Skin epidermis (tissue), 12 donors: ENCODE results near the gene IGSF23.

Experiments used
- H3K27ac ChIP-seq, 21 experiments: fragments of 200-600 bp; sonication (generic) in 11 of 21; one replicate each; pipeline ENCODE4 v1.5.0; 2020; ENCODE audit warnings: mild to moderate bottlenecking in 3 of 21, inconsistent platforms in 2 of 21, moderate library complexity in 2 of 21
- H3K4me3 ChIP-seq, 7 experiments: fragments of 200-600 bp; sonication (generic) in 2 of 7; one replicate each; pipeline ENCODE4 v1.5.0; 2020; ENCODE audit warnings: inconsistent platforms in 2 of 7, mild to moderate bottlenecking in 2 of 7, moderate library complexity in 1 of 7

IGSF23 gene, protein sequence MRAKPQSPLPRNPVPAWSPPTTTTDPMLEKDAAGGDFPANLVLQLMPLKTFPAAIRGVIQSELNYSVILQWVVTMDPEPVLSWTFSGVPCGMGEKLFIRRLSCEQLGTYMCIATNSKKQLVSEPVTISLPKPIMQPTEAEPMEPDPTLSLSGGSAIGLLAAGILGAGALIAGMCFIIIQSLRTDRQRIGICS

DNA sequence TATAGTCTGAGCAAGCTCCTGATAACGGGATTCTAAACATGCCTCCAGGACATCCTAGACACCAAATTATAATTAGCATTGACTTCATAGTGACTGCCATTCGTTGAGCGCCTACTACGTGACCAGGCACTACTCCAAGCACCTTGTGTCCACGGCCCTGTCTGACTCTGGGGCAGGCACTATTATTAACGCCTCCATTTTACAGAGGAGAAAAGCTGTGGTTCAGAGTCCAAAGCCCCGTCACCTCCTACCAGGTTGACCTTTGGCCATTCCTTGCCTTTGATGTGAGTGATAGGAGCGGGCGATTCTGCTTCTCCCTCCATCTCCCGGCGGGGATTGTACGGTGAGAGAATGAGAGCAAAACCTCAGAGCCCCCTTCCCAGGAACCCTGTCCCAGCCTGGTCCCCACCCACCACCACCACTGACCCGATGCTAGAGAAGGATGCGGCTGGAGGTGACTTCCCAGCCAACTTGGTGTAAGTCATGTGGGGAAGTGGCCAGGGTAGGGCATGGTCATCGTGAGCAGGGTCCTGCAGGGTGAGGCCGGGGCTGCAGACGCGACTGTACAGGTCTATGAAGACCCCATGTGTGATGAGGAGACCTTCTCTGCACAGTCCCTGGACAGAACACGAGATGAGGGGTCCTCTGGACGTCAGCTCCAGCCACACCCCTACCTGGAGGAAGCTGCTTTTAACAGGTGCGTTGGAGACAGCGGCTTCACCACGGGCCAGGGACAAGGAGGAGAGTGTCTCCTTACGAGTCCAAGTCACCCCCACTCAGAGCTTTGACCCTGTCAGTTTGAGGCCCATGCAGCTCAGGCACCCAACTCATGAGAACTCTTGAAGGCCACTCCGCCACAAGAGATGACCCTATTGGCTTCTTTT lies at the start of gene IGSF23:
TSS of gene IGSF23 (plus strand) at position 269 of the 884 bp plus-strand sequence. CDS start at position 352, 83 bp downstream.
- Histone ChIP-seq H3K4me3 (no peak within 1 kb of the TSS), H3K27ac (no peak within 1 kb of the TSS)

DNA sequence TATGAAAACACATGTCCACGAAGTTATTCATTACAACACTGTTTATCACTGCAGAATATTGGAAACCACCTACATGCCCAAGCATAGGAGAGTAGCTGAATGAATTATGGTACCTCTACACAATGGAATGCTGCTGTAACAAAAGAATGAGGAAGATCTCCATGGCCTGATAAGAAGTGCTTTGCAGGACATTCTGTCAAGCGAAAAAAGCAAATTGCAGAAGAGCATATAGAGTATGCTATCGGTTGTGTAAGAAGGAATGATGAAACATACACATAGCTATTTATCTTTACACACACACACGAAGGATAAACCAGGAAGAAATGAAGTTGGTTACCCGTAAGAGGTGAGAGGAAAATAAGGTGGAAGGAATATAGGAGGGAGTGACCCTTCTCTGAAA lies 46.4 kb upstream of the IGSF23 start:
- Histone ChIP-seq H3K4me3 (no peak overlapping the region), H3K27ac (no peak overlapping the region)

DNA sequence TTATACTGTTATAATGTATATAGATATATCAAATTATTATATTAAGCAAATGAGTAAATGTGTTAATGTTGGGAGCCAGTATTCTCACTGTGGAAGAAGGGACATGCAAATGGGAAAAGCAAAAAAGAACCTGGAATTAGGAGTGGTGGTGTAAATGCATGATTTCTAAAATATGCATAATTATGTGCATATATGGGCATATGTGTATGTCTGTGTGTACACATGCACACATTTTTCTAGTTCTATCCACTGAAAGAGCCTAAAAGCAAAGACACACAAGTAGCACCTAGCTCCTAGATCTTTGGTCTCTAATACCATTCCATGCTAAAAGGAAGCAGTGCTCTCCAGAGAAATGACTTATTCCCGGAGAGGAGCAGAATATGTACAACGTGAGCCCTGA lies 45.6 kb upstream of the IGSF23 start:
- Histone ChIP-seq H3K27ac (no peak overlapping the region), H3K4me3 (no peak overlapping the region)

DNA sequence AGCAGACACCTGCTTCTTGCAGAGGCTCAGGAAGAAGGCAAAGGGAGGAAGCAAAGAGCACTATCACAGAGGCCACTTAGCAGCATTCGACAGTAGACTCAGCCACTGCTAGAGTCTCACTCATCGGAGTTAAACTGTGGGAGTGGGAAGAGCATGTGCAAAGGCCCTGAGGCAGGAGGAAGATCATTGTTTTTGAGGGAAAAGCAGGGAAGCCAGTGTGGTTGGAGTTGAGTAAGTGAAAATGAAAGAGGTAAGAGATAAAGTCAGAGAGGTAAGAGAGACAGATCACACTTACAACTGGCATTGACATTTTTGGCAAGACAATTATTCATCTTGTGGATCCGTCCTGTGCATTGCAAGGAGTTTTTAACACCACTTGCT lies 42.8 kb upstream of the IGSF23 start:
- Histone ChIP-seq H3K4me3 (no peak overlapping the region), H3K27ac (no peak overlapping the region)

DNA sequence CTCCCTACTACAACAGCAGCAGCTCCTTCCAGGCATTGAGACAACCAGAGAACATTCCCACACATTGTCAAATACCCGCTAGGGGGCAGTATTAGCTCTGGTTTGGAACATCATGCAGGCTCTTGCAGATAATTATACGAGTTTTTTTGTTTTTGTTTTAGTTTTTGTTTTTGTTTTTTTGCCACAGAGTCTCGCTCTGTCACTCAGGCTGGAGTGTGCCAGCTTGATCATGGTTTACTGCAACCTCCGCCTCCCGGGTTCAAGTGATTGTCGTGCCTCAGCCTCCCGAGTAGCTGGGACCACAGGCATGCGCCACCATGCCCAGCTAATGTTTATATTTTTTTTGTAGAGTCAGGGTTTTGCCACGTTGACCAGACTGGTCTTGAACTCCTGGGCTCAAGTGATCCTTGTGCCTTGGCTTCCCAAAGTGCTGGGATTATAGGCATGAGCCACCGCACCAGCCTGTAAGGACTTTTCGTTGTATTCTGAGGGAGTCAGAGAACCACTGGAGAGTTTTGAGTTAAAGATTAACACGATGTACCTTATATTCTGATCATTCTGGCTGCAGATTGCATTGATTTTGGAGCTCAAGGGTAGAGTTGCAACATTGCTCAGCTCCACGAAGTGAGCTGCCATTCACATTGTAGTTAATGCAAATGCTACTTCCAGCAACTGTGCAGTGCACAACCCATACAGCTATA lies 42.2 kb upstream of the IGSF23 start:
- Histone ChIP-seq H3K4me3 (no peak overlapping the region), H3K27ac (no peak overlapping the region)

DNA sequence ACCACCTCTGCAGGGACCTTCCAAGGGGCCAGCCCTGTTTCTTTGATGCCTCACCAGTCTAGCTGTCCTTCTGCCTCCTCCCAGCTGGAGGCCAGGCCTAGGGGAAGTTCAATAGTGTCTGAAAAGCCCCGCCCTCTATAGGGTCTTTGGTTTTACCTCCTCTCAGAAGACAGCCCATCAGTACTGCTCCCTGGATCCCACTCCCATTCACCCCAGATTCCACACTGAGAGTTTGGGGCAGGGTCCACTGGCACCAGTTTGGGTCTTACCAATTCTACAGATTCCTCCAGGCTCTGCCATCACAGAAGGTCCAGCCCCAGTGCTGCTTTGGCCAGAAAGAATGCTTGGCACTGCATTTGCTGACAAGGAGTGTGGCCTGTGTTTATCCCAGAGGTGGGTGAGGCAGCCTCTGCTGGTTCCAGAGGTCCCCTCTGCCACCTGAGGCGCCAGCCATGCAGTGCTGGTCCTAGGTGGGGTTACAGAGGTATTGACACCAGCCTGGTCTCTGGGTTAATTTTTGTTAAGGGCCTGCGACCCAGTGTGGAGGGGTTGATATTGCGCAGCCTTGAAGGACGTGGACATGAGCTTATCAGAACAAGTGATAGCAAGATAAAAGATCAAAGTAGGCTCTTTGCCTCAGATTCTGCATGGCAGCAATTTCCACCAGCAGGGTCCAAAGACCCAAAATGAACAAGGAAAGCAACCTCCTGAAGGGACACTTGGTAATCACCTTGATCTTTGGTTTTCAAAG lies 41.4 kb upstream of the IGSF23 start:
- H3K27ac ChIP-seq, result no peak overlapping the region
- H3K4me3 ChIP-seq, result no peak overlapping the region

DNA sequence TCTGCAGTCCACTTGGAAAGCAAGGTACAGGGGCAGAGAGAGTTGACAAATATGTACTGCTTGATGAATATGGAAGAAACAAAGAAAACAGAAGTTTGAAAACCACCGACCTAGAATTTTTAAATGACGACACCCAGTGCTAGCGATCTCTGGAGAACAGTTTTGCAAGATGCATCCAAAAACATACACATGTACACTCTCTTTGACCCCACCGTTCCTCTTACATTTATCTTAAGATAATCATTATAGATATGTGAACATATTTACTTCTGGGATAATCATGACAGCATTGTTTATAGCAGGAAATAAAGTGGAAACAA lies 40.8 kb upstream of the IGSF23 start:
- Histone ChIP-seq H3K27ac (no peak overlapping the region), H3K4me3 (no peak overlapping the region)

DNA sequence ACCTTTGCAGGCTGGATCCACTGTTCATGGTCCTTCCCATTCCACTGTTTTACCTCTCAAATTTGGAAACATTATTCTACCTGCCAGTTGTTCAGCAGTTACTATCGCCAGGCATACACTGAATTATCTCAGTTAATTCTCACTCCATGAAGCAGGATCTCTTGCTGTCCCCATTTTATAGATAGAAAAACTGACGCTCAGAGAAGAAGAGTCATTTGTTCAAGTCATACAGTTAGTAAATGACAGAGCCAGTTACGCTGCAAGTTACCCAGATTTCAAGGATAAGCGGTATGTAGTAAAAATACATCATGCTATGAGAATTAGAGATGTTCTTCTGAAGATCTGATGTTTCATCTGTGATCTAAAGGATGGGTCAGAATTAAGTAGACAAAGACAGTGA lies 40.2 kb upstream of the IGSF23 start:
- no peak overlapping the region for H3K4me3 ChIP-seq
- H3K27ac ChIP-seq, result no peak overlapping the region

DNA sequence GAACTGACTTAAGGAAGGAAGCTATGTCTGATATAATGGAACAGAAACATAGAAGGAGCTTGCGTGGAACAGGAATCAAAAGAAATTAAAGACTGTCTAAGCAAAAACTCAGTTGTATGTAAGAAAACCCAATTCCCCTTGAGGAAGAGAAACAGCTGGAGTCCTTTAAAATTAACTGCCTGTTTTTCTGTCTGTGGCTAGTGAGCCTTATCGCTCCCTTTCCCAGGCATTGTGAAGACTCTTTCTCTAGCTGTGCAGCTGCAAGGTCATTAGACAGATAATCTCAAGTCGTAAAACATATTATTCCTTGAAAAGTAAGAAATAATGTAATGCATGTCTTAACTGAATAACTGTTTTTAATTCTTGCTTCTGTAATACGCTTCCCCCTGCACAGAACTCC lies 39.7 kb upstream of the IGSF23 start:
- Histone ChIP-seq H3K27ac (no peak overlapping the region), H3K4me3 (no peak overlapping the region)

DNA sequence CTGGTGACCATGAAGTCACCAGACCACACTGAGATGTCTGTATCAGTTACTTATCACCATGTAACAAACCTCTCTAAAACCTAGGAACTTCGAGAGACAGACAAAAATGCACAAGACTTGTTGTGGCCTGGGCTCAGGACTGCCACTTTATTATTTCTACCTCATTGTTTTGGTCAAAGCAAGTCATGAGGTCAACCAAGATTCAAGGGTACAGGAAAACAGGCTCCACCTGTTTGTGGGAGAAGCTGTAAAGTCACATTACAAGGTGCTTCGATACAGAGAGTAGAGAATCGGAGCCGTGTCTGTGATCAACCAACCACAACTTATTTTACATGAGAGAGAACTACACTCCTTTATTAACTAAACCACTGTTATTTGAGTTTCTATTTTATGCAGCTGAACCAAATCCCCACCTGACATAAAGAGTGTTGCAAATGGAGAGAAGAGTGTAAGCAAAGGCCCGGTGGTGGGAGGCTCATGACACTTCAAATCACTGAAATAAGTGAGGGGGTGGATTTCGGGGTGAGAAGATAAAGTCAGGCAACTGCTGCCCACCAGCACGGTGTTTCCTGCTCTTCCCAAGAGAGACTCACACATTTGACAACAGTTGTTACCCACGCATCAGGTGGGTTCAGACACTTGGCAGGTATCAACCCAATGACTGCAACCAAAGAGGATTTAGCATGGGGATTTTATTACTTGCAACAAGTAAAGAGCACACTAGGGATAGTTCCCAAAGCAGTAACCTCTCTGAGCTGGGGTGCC lies 39.0 kb upstream of the IGSF23 start:
- Histone ChIP-seq H3K27ac (no peak overlapping the region), H3K4me3 (no peak overlapping the region)

DNA sequence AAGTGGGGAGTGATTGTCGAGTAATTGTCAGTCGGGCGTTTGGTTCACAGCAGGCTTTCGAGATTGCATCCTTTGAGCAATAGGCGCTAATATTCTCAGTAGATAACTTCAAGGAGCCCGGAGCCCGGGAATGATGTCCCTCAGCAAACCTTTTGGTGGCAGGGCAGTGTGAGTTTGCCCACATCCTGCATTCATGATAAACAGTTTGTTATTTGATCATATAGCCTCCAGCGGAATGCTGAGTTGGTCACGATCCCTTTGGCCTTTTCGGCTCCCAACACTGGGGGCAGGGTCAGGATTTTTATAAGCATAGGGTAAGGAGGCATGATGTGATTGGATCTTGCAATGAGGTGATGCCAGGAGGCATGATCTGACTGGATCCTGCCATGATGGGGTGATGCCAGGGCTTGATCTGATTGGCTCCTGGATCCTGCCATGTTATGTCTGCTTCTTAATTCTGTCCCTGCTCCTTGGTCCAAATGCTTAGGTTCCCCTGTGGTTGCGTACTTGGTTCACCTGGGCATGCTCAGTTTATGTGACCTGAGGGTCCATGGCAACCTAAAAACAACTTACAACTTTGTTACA lies 38.2 kb upstream of the IGSF23 start:
- no peak overlapping the region for H3K4me3 ChIP-seq
- H3K27ac ChIP-seq, result no peak overlapping the region

DNA sequence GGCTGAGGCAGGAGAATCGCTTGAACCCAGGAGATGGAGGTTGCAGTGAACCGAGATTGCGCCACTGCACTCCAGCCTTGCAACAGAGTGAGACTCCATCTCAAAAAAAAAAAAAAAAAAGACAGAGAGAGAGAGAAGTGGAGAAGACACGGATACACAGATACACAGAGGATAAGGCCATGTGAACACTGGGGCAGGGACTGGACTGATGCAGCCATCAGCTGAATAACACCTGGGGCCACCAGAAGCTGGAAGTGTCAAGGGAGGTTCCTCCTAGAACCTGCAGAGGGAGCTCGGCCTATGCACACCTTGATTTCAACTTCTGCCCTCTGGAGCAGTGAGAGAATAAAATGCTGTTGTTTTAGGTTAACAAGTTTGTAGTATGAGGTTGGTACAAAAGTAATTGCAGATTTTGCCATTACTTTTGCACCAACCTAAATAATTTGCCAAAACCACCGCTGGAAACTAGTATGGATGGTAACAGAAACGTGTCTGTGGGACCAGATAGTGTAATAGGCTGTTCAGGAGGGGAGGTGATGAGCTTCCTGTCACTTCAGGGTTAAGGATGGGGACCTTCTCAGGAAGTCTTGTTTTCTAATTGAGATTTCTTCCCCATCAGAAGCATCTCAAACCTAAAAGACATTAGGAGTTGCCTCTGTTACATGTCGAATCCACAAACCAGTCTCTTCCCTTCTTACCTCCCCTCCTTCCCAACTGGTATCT lies 36.4 kb upstream of the IGSF23 start:
- H3K4me3 ChIP-seq, result no peak overlapping the region
- H3K27ac ChIP-seq, result no peak overlapping the region

DNA sequence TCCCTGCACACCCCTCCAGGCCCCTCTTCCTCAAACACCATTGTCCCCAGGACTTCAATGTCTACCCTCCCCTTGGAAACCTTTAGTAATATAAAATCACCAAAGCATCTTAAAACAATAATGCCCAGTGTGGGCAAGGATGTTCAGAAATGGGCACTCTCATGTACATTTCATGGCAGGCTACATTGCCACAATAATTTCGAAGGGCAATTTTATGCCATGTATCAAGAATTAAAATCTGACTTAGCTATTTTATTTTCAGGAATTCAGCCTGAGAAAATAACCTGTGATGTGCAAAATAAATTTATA lies 35.8 kb upstream of the IGSF23 start:
- Histone ChIP-seq H3K27ac (no peak overlapping the region), H3K4me3 (no peak overlapping the region)

DNA sequence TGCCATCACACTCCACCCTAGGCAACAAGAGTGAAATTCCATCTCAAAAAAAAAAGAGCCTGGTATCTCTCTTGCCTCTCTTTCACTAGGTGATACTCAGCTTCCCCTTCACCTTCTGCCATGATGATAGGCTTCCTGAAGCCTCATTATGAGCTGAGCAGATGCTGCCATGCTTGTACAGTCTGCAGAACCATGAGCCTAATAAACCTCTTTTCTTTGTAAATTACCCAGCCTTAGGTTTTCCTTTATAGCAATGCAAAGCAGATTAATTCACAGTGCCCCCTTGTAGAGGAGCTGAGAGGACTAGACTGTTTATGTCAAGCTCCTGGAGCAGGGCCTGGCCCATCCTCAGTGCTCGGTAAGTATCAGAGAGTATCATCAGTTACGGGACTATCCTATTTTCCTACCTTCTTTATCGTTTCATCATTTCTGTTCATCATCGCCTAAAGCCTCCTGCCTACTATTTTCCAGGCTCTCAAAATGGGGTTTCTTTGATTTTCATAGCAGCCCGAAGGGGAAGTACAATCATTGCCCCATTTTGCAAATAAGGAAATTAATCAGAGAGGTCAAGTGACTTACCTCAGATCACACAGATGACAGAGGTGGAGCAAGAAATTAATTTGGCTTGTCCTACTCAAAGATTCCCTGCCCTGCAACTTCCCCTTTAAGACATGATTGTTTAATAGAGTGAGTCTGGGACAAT lies 33.5 kb upstream of the IGSF23 start:
- no peak overlapping the region for H3K4me3 ChIP-seq
- H3K27ac ChIP-seq, result no peak overlapping the region

DNA sequence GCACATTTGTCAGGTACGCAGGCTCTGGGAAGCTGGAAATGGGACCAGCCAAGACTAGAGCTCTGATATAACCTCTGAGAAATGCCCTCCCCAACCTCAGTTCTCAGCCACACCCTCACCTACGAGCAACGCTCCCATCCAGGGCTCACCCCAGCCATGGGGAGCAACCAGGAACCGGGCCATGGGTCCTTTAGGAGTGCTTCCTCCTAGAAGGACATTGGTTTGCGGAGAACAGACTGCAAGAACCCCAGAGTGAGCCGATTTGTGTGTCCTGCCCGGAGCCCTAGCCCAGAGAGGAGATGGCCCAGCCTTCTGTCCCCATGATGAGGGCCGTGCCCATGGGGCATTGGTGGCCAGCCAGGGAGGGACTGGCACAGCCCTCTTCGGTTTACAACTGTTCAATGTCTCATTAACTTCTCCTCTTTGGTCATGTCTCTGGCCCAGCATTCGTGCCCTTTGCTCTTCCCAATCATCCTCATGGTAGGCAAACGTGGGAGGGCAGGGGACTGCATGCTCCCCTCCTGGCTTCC lies 32.9 kb upstream of the IGSF23 start:
- Histone ChIP-seq H3K27ac (no peak overlapping the region), H3K4me3 (no peak overlapping the region)

DNA sequence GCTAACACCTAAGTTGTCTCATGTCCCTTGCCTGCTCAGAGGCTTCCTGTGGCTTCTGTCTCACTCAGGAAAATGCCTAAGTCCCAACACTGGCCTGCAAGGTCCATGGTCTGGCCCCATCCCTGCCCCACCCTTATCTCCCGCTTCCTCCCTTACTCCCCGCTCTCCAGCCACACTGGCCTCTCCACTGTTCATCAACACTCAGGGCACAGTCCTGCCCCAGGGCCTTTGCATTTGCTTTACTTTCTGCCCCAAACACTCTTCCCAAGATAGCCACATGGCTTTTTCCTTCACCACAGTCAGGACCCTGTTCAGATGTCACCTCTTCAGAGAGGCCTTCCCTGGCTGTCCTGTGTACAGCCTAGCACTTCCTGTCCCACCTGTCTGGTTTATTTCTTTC lies 32.1 kb upstream of the IGSF23 start:
- Histone ChIP-seq H3K27ac (no peak overlapping the region), H3K4me3 (no peak overlapping the region)

DNA sequence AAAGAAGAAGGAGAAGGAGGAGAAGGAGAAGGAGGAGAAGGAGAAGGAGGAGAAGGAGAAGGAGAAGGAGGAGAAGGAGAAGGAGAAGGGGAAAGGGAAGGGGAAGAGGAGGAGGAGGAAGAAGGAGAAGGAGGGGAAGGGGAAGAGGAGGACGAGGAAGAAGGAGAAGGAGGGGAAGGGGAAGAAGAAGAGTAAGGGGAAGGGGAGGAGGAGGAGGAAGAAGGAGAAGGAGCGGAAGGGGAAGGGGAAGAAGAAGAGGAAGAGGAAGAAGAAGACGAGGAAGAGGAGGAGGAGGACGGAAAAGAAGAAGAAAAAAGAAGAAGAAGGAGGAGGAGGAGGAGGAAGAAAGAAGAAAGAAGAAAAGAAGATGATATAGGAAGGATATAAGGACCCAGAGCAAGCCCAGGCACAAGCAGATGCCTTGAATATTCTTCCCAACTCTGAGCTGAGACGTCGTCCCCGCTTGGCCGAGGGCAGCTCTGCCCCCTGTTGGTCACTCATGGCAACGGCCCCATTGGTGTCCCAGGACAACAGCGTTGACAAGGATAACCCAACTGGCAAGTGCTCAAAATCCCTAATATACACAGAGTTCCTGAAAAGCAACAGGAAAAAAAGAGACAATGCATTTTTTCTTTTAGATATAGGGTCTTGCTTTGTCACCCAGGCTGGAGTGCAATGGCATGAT lies 30.6 kb upstream of the IGSF23 start:
- no peak overlapping the region for H3K4me3 ChIP-seq
- H3K27ac ChIP-seq, result no peak overlapping the region
